SK-N-SH (cell line): ENCODE measurements around the gene HAO2. TPM values are rescaled to one million over a fixed set of nuclear protein-coding genes. Genes with fewer than 3 reads are reported as not detected.

Experiments used
- CTCF ChIA-PET: fragments of 300-600, 350-600 bp; formaldehyde crosslinking; extraction: SDS; loops from one replicate; lab custom pipeline; 2021; lab: Yijun Ruan, JAX
- POLR2A ChIA-PET: fragments of 350-600 bp; sonication (Branson Sonifier 250); formaldehyde crosslinking; extraction: SDS; loops from one replicate; lab custom pipeline; 2020; ENCODE audit warnings: antibody characterized with exemption, inconsistent platforms; lab: Yijun Ruan, JAX
- DNase-seq: peaks from one replicate; pipeline ENCODE4 v3.0.0; 2012
- H2AFZ ChIP-seq: fragments of 200-600 bp; sonication (generic); 2 replicates; pipeline ENCODE4 v1.8.1; 2016; ENCODE audit warnings: antibody characterized with exemption, mild to moderate bottlenecking, low read depth
- H3F3A ChIP-seq: fragments of 200-600 bp; sonication (generic); replicated peaks from 2 replicates; pipeline ENCODE3; 2016; ENCODE audit warnings: antibody characterized with exemption, mild to moderate bottlenecking; ENCODE audit not compliant: insufficient read depth
- H3K27ac ChIP-seq, 2 experiments: fragments of 200-500 bp in 1 of 2; fragments of 200-600 bp in 1 of 2; sonication (Bioruptor generic) in 1 of 2; sonication (generic), shearing (Covaris generic) in 1 of 2; 2 replicates each; pipeline versions ENCODE4 v1.5.1 to v1.6.1; 2014 to 2016; ENCODE audit warnings: low read depth in 2 of 2, inconsistent platforms in 1 of 2, low read length in 1 of 2, mild to moderate bottlenecking in 1 of 2, mixed read lengths in 1 of 2
- H3K27me3 ChIP-seq: fragments of 200-600 bp; sonication (generic), shearing (Covaris generic); 2 replicates; pipeline ENCODE4 v1.6.1; 2016; ENCODE audit warnings: mixed run types; ENCODE audit not compliant: insufficient read depth
- H3K36me3 ChIP-seq, 2 experiments: fragments of 200-500 bp in 1 of 2; fragments of 200-600 bp in 1 of 2; sonication (Bioruptor generic) in 1 of 2; sonication (generic) in 1 of 2; replicated peaks in 1 of 2; 2 replicates each; pipeline versions ENCODE3 to v1.5.1; 2014 to 2016; ENCODE audit warnings: low read length in 1 of 2, mild to moderate bottlenecking in 1 of 2; ENCODE audit not compliant: insufficient read depth in 2 of 2, control insufficient read depth in 1 of 2
- H3K4me1 ChIP-seq, 2 experiments: fragments of 200-500 bp in 1 of 2; fragments of 200-600 bp in 1 of 2; sonication (Bioruptor generic) in 1 of 2; sonication (generic), shearing (Covaris generic) in 1 of 2; 2 replicates each; pipeline versions ENCODE4 v1.5.1 to v1.6.1; 2014 to 2016; ENCODE audit warnings: low read depth in 1 of 2, low read length in 1 of 2, mixed run types in 1 of 2; ENCODE audit not compliant: insufficient read depth in 2 of 2, control insufficient read depth in 1 of 2
- H3K4me2 ChIP-seq: fragments of 200-600 bp; sonication (generic), shearing (Covaris generic); 2 replicates; pipeline ENCODE4 v1.6.1; 2017; ENCODE audit warnings: mixed run types
- H3K4me3 ChIP-seq, 2 experiments: fragments of 200-500 bp in 1 of 2; fragments of 200-600 bp in 1 of 2; sonication (Bioruptor generic) in 1 of 2; sonication (generic), shearing (Covaris generic) in 1 of 2; 2 replicates each; pipeline versions ENCODE4 v1.5.1 to v1.8.1; 2014 to 2016; ENCODE audit warnings: low read depth in 2 of 2, inconsistent platforms in 1 of 2, low read length in 1 of 2, mild to moderate bottlenecking in 1 of 2, mixed read lengths in 1 of 2, moderate library complexity in 1 of 2
- H3K79me2 ChIP-seq: fragments of 200-600 bp; sonication (generic); 2 replicates; pipeline ENCODE4 v1.8.1; 2017; ENCODE audit warnings: mild to moderate bottlenecking; ENCODE audit not compliant: insufficient read depth
- H3K9ac ChIP-seq: fragments of 200-600 bp; sonication (generic); 2 replicates; pipeline ENCODE4 v1.6.1; 2017; ENCODE audit warnings: mixed run types
- H3K9me2 ChIP-seq: fragments of 200-600 bp; sonication (generic); 2 replicates; pipeline ENCODE4 v1.6.1; 2017; ENCODE audit warnings: mixed run types
- H3K9me3 ChIP-seq: fragments of 200-600 bp; sonication (generic); 2 replicates; pipeline ENCODE4 v1.6.1; 2017; ENCODE audit warnings: mixed run types, mild to moderate bottlenecking, moderate library complexity
- H4K20me1 ChIP-seq: fragments of 200-600 bp; sonication (generic); 2 replicates; pipeline ENCODE4 v1.6.1; 2017; ENCODE audit warnings: mild to moderate bottlenecking, mixed run types; ENCODE audit not compliant: insufficient read depth
- EP300 ChIP-seq, 2 experiments: IDR thresholded peaks; 2 replicates each; pipeline versions ENCODE4 v1.4.0 to v1.6.1; 2012; ENCODE audit warnings: borderline replicate concordance in 1 of 2, low read depth in 1 of 2, low read length in 1 of 2
- FOXJ3 ChIP-seq: sonication (generic); formaldehyde crosslinking; IDR thresholded peaks from 2 replicates; pipeline ENCODE4 v1.5.1; 2020; ENCODE audit warnings: mild to moderate bottlenecking, missing genetic modification reagents
- GATA2 ChIP-seq: sonication (generic); formaldehyde crosslinking; IDR thresholded peaks from 2 replicates; pipeline ENCODE4 v1.5.0; 2020; ENCODE audit warnings: mild to moderate bottlenecking, missing genetic modification reagents
- IRF3 ChIP-seq: fragments of 150-350 bp; IDR thresholded peaks from 2 replicates; pipeline ENCODE4 v1.6.1; 2016; ENCODE audit warnings: mild to moderate bottlenecking, low read depth, low read length
- MXI1 ChIP-seq: IDR thresholded peaks from 2 replicates; pipeline ENCODE4 v1.6.1; 2012; ENCODE audit warnings: mild to moderate bottlenecking, low read depth, low read length, improper control_type of control experiment
- RAD21 ChIP-seq: IDR thresholded peaks from 2 replicates; pipeline ENCODE4 v1.6.1; 2012; ENCODE audit warnings: mild to moderate bottlenecking, low read length
- RCOR1 ChIP-seq: fragments of 150-350 bp; IDR thresholded peaks from 2 replicates; pipeline ENCODE4 v1.6.1; 2017; ENCODE audit warnings: antibody characterized with exemption, low read length
- REST ChIP-seq: IDR thresholded peaks from 2 replicates; pipeline ENCODE4 v1.6.1; 2012; ENCODE audit warnings: mild to moderate bottlenecking, low read depth, low read length, moderate library complexity
- TAF1 ChIP-seq: IDR thresholded peaks from 2 replicates; pipeline ENCODE4 v1.6.1; 2012; ENCODE audit warnings: low read depth, mild to moderate bottlenecking, low read length, moderate library complexity, borderline replicate concordance
- TEAD4 ChIP-seq: IDR thresholded peaks from 2 replicates; pipeline ENCODE4 v1.4.0; 2012; ENCODE audit warnings: mild to moderate bottlenecking, borderline replicate concordance; ENCODE audit not compliant: insufficient read depth
- USF1 ChIP-seq: IDR thresholded peaks from 2 replicates; pipeline ENCODE4 v1.4.0; 2012; ENCODE audit warnings: low read depth, borderline replicate concordance
- YY1 ChIP-seq: IDR thresholded peaks from 2 replicates; pipeline ENCODE4 v1.4.0; 2012; ENCODE audit warnings: low read depth, mild to moderate bottlenecking
- WGBS: methylation state at CpG from one replicate; pipeline ENCODE4 v1.1.6; 2017; ENCODE audit warnings: low lambda C conversion rate; 5-methylcytosine and 5-hydroxymethylcytosine counted together
- polyA plus RNA-seq, 3 experiments: library from polyadenylated mRNA; depleted of rRNA; stranded (reverse); fragments of >200 nt; gene quantifications; 2 replicates each; pipeline ENCODE4 v1.2.3, GENCODE V29; 2012

The HAO2 gene
- polyA plus RNA-seq, 1 of the 3 experiments (the other 2 are of a cell fraction) = not detected

GRCh38 chr1:119396982-119397381 is 28.4 kb downstream of the HAO2 start:
- no peaks in the 10 kb centered on the region for H3K79me2 ChIP-seq
- H3K27ac ChIP-seq = no peak overlapping the region
- no peaks in the 10 kb centered on the region for H3K4me1 ChIP-seq
- no peak overlapping the region for H3K4me2 ChIP-seq
- H3K9me3 ChIP-seq = no peaks in the 10 kb centered on the region
- DNase-seq = no peak
- TF ChIP-seq EP300 (IDR thresholded peaks at IDR 0.05; ENCODE audit: borderline replicate concordance in 1 of 2, low read depth in 1 of 2, low read length in 1 of 2) (no peak), YY1 (no peak), MXI1 (no peak)
- POLR2A ChIA-PET = no interaction called here
- no peaks in the 10 kb centered on the region for H3K9me2 ChIP-seq
- H3K4me3 ChIP-seq = no peak overlapping the region
- H3K27me3 ChIP-seq = no peaks in the 10 kb centered on the region; the same call in 1 of the 2 replicates
- no peak overlapping the region for H3K9ac ChIP-seq
- CTCF ChIA-PET = no interaction called here
- H4K20me1 ChIP-seq = no peaks in the 10 kb centered on the region
- no peaks in the 10 kb centered on the region for H3F3A ChIP-seq
- H3K36me3 ChIP-seq = no peaks in the 10 kb centered on the region
- H2AFZ ChIP-seq = no peak overlapping the region

GRCh38 chr1:119397986-119398385 is 29.4 kb downstream of the HAO2 start:
- Histone ChIP-seq H3K9me2 (no peaks in the 10 kb centered on the region), H3K4me2 (no peak overlapping the region), H3K9ac (no peak overlapping the region), H4K20me1 (no peaks in the 10 kb centered on the region), H3K4me1 (no peaks in the 10 kb centered on the region), H3K36me3 (no peaks in the 10 kb centered on the region), H3K4me3 (no peak overlapping the region), H3F3A (no peaks in the 10 kb centered on the region), H3K27ac (no peak overlapping the region), H3K79me2 (no peaks in the 10 kb centered on the region), H3K9me3 (no peaks in the 10 kb centered on the region), H3K27me3 (no peaks in the 10 kb centered on the region; the same call in 1 of the 2 replicates), H2AFZ (no peak overlapping the region)
- 3% methylated on average over 3 of the region's 3 CpGs for whole genome bisulfite sequencing
- POLR2A ChIA-PET = no interaction called here
- DNase-seq = no peak
- TF ChIP-seq EP300 (IDR thresholded peaks at IDR 0.05; ENCODE audit: borderline replicate concordance in 1 of 2, low read depth in 1 of 2, low read length in 1 of 2) (no peak), REST (no peak), YY1 (no peak), RAD21 (no peak), GATA2 (CRISPR knock-in tag) (no peak), IRF3 (no peak), RCOR1 (no peak), FOXJ3 (no peak), TEAD4 (no peak), TAF1 (no peak), USF1 (no peak)
- CTCF ChIA-PET = no interaction called here
